CD4-positive, alpha-beta T cell treated with Interleukin-15 for 4 hours (primary cell): ENCODE results near the gene GCLC.
"Not testable (repeated sequence)": the region's sequence is repeated elsewhere in the genome, so short reads cannot be mapped to it uniquely, and the experiment has no call there.

Source experiments
- DNase-seq: peaks from one replicate; pipeline ENCODE4 v3.0.0-alpha.2; 2020; ENCODE audit warnings: low spot score

GCLC gene

DNA sequence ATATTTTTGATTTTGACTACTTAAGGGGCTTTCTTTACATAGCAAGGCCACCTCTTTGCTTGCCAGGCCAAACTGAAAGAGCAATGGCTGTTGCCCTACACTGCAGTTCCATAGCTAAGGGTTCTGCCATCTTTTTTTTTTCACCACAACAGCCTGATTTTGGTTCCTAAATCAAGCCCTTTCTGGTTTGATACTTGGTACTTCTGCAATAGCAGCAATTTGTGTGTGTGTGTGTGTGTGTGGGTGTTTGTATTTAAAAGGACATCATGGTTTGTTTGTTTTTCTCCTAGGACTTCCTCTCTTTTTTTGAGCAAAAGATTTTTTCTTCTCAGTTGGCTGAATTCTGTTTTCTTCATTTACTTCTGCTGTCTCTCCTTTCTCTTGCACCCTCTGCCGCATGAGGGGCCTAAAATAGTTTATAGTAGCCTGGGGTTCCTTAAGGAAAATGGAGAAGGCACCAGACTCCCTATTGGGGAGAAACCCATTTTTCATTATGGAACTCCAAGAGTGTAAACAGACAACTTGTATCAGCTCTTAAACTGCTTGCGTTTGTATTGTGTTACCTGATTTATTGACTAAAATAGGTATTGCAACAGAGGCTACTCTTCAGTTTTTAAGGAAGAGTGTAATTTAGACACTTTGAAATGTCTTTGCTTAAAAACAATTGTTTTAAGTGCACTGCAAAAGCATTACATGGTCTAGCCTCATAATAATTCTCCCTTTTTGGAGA lies 12.2 kb upstream of the GCLC start:
- DNase-seq: no peak

DNA sequence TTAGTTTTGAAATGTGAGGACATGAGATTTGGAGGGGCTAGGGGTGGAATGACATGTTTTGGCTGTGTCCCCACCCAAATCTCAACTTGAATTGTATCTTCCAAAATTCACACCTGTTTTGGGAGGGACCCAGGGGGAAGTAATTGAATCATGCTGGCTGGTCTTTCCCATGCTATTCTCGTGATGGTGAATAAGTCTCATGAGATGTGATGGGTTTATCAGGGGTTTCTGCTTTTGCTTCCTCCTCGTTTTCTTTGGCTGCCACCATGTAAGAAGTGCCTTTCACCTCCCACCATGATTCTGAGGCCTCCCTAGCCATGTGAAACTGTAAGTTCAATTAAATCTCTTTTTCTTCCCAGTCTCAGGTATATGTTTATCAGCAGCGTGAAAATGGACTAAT lies 8.7 kb upstream of the GCLC start:
- not testable (repeated sequence) for DNase-seq

DNA sequence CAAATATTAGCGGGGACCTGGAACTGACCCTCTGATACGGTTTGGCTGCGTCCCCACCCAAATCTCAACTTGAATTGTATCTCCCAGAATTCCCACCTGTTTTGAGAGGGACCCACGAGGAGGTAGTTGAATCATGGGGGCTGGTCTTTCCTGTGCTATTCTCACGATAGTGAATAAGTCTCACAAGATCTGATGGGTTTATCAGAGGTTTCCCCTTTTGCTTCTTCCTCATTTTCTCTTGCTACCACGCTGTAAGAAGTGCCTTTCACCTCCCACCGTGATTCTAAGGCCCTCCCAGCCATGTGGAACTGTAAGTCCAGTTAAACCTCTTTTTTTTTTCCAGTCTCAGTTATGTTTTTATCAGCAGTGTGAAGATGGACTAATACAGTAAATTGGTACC lies 6.8 kb upstream of the GCLC start:
- not testable (repeated sequence) for DNase-seq

DNA sequence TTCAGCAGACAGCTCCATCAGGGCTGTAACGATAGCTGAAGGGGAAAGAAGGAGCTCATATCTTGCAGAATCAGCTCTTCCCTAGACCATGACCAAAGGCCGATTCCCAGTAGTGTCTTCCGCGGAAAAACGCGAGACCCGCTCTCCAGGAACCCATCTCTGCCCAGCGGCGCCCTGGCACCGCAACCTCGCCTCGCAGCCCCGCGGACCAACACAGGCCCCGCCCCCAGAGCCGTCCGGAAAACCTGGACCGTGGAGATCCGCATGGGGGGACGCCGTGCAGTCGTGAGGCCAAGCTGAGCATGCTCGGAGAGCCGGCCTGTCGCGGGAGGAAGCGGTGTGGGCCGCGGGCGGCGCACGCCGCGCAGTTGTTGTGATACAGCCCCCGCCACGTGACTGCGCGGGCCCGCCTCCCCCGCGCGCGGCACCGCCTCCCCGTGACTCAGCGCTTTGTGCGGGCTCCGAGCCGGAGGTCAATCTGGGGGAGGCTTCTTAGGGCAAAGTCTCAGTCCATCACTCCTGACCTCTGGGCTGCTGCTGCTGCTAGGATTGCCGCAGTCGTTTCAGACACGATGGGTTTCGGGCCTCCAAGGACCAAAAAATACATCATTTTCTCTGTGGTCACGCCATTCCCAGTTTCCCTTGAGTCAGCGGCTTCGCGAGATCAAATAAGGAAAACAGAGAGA lies 3.1 kb upstream of the GCLC start:
- DNase-seq: peak; percentile 93

DNA sequence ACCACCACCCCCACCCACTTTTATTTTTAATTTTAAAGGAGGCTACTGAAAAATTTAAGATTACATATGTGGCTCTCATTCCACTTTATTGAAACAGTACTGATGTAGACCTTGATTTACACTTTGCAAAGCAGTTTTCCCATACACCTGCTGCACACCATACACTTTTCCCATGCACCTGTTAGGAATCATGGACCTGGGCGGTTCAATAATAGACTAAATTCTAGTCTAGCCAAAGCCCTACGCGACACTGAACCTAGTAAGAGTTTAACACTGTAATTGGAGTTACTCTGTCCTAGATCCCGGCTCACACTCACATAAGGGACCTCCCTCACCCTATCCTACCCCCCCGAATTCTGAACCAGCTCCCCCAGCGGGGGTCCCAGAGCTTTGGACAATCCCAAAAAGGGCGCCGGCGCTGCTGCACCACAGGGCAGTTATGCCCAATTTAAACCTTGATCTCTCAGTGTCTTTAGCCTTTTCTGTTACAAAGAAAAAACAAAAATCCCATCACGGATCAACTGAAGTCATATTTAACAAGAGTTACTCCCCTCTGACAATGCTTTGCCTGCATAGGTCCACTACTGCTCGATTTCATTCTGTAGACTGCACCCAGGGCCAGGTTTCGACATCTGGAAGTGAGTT lies 2.4 kb upstream of the GCLC start:
- DNase-seq: no peak

DNA sequence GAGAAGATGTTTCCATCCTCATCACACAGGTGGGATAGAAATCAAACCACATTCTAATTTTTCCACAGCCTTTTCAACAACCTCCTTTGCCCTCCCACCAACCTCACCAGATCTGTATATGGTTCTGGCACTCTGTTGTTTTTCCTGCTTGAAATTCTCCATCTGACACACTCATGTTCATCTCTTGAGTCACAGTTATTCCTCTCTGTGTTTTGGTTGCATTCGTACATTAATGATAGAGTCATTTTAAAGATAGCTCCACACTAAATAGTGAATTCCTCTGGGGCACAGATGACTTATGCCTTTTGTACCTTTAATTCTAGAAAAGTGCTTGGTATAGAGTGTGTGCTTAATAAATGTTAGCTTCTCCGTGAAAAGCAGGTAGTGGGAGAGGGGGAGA lies 1.4 kb upstream of the GCLC start:
- DNase-seq: no peak

DNA sequence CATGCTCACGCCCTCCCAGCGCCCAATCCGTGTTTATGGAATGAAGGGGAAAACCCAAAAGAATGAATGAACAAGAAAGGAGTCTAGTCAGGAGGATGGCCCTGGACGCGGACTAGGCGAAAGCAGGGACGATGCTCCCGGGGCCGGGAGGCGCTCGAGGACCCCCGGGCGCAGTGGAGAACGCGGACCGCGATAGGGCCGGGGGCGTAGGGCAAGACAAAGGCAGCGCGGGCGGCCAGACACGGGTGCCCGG lies 758 bp downstream of the GCLC start:
- no peak for DNase-seq

DNA sequence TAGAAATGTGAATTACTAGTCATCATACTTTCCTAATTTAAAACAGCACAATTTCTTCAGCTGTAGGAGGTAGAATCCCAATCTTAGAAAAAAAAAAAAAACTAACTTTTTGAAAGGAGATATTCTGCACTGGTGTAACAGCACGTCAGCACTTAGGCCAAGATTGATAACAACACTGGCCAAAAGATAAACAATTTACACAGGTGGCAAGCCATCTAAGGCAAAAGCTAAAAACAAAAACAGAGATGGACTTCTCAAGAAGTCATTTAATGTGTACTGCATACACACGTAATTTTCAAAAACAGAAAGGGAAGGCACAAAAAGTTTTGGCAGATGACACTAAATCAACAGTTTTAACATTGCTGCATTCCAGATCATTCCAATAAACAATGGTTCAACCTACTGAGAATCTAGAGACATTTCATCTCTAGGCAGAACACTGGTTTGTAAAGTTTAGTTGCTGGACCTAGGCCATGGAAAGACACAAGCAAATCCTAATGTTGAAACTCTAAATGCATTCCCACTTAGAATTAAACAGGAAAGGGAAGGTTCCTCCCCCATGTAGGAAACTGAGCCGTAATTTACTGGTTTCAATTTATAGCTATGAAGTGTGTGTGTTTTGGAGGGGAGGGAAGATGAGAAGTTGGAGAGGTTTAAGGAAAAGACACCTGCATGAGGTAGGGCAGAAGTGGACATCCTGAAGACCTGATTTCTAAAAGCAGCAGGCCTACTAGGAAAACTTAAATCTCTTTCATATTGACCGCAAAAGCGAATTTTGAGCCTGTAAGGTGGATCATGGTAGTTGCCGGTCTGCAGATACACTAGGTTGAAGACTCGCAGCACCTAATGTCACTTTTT lies 1.3 kb downstream of the GCLC start:
- no peak for DNase-seq

DNA sequence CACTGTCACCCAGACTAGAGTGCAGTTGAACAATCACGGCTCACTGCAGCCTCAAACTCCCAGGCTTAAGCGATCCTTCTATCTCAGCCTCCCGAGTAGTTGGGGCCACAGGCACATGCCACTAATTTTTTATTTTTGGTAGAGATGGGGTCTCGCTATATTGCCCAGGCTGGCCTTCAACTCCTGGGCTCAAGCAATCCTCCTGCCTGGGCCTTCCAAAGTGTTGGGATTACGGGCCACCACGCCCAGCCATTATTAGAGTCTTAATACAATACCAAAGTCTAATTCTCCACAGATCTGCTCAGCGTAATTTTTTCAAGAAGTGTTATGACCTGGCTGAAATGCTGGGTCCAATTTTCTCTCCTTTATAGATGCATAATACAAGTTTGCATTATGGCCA lies 3.0 kb downstream of the GCLC start:
- no peak for DNase-seq

DNA sequence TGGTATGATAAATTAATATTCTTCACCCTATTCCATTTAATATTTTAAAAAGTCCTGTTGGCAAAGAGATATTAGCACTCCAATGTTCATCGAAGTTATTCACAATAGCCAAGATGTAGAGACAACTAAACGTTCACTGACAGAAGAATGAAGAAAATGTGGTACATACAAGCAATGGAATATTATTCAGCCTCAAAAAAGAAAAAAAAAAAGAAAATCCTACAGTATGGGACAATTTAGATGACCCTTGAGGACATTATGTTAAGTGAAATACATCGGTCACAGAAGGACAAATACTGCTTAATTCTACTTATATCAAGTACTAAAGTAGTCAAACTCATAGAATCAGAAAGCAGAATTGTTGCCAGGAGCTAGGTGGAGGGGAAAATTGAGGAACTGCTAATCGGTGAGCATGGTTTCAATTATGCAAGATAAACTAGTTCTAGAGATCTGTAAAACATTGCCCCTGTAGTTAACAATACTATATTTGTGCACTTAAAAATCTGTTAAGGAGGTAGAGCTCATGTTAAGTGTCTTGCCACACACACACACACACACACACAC lies 4.7 kb downstream of the GCLC start:
- no peak for DNase-seq

DNA sequence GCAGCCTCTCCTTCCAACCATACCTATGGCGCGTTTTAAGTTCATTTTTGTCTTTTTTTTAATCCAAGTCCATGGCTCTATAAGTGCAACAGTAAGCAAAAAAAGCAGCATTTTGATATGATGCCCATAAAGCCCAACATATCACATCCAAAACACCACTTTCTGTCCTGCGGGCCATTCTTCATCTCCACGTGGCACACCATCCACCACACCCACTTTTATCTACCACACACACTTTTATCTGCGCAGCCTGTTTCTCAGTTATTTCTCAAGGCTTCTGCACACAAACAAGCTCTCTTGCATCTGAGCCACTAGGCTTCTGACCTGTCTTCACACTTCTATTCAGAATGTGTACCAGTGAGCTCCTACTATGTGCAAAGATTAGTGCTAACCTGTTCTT lies 5.3 kb downstream of the GCLC start:
- DNase-seq: no peak

DNA sequence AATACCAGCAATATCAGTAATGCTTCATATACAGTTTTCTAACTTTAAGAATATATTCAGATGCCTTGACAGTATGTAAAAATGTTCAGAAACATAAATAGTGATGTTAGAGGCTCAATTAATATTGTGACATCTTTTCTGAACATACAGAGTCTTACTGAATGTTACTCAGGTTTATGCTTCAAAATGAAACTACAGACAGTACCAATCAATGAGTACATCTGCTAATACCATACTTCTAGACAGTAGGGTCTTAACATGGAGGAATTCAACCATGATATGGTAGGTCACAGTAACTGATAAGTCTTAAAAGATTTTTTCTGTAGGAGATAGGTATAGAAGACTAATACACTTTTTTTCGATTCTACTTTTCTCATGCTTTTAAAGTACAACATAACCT lies 8.3 kb downstream of the GCLC start:
- no peak for DNase-seq

DNA sequence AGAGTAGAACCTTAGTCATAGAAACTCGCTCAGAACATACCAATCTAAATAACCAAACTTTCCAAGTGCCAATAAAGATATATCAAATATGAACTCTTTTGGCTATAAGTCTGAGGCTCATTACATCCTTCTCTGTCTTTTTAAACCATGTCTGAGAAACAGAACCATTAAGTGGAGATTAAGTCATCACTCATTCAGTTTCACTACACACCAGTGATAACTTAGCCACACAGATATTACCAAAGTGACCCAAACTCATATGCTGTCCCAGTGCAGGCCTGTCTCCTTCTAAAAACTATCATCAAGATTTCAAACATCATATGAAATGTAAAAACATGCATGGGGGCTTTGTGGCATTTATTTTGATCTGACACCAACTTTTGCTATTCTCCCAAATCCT lies 12.0 kb downstream of the GCLC start:
- DNase-seq: no peak

DNA sequence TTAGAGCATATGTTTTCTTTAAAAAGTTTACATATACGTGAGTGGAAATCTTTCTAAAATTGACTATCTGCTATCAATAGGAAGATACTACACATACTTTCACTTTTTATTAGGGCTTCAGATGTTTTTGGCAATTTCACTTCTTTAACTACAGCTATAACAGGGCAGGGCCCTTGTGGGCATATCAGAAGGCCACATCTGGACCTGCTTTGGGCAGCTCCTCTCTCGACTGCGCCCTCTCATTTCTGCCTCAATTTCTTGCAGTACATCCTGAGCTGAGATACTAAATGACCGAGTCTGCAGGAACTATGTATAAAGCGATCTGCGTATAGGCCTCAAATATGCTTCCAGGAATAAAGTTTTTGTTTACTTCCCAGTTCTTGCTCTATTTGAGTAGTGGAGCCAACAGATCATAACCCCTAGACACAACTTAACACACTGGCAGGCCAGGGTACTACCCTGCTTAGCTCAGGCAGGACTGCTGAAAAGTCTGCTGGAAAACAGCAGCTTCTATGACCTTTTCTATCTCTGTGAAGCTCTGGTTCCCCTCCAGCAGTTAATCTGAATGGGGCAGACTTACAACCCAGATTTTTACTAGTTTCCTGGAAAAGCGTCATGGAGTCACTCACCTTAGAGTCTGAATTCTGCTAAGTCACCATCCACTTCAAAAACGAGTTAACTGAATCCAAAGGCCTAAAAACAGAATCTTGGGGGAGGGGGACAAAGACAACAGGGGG lies 12.7 kb downstream of the GCLC start:
- no peak for DNase-seq

DNA sequence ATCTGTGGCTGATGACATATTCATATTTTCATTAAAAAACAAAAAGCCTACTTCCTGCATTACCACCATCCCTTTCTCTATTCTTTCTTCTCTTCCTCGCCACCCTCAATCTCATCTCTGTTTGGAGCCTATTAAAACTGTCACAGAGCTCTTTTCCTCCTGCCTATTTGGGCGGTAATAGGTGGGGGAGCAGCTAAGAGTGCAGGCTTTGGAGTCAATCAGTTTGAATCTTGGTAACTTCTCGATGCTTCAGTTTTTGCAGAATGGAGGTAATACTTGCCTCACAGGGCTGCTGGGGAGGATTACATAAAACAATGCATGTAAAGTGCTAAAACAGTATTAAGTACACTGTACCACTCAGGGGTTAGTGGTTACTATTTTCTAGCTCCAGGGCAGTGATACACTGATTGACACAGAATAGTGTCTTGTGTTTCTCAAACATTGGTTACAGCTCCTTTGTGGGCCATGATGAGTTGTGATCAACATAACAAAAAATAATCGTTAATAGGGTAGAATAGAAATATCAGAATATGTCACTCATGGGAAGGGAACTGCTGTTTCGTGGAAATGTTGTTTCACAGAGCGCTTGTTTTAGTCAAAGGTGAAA lies 14.0 kb downstream of the GCLC start:
- DNase-seq: no peak

DNA sequence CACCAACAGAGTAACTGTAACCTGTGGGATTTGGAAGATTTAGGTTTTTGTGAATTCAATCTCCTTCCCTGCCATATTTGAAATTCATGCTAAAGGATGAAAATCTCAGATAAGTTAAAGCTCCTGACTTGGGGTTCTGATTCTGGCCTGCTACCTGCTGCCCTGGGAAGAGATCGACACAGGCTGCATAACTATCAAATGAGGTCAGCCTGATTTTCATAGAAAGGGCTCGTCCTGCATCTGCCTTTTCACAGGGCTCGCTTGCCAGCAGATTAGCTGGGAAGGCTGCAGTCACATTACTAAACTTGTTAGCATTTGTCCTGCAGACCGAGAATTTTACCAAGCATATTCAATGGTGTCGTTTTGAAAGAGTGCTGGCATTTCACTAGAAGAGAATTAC lies 14.6 kb downstream of the GCLC start:
- no peak for DNase-seq

DNA sequence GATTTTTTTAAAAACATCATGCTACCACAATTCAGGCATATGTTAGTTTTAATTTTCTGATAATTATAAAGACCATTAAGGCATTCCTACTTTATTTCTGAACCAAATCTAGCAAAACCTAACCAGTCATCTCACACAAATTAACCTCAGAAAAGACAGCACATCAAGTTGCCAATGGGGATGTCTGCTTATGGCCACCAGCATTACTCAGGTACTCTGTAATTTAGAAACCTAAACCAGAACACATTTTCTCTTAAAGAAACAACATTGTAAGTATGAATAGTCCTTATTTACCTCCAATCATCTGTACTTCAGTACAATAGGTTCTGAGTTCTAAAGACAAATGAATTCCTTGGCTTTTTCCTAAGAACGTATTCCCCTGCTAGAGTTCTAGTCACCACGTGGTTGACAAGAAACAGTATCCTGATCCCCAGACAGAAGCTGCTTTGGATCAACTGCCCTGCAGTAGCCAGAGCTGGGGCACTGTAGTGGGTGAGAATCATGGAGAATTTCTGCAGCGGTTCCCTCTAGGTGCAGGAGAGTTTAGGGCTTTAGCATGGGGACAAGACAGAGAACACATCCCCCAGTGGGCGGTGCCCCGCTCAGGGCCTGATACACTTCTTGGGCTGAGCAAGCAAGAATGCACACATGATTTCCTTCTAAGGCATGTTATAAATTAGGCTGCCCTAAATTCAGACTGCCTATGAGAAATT lies 15.4 kb downstream of the GCLC start:
- DNase-seq: no peak

DNA sequence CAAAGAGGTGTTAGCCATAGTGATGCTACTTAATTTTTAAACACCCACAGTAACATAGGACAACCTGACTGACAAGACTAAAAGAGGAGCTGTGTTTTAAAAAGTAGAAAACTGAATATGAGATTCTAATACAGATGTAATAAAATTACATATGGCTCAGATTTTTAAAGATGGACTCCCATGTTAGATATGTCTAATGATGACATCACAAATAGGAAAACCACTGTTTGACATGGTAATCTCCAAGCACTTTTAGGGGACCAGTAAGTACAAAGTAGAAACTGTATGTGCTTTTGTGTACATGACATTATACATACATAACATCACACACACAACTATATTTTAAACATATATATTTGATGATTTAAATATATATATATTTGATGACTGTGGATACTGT lies 16.8 kb downstream of the GCLC start:
- no peak for DNase-seq

DNA sequence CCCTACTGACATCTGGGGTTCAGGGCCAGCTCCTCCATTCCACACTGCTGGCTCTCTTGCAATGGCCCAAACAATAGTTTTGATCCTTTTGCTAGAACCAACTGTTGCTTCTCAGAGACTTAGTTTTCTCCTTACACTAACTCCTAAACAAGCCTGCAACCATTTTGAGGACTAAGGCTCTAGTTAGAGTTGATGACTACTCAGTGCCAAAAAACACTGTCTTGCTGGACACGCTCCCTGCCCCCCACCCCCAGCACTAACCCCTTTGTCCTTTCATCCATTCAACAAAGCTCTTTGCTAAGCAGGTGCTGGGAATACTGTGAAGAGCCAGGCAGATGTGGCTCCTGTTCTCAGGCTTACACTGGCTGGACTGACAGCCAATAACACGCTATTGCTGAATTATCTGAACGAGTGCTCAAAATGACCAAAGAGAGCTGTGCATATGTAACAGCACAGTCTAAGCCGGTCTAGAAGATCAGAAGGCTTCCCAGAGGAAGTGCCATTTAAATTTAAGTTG lies 17.6 kb downstream of the GCLC start:
- no peak for DNase-seq

DNA sequence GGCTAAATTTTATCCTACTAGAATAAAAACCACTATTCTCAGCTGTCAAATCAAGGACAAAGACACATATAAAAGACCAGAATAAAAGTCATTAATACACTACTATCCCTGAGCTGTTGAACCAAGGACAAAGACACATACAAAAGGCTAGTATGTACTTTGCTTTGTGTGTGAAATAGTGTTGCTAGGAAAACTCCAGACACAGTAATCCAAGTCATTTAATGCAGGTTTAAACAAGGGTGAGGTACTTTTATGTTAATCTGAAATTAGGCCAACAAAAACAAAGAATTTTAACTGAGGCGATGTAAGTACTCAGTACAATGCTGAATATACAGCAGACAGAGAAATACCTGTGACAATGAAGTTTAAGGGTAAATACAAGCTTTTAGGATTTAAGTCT lies 18.9 kb downstream of the GCLC start:
- no peak for DNase-seq

DNA sequence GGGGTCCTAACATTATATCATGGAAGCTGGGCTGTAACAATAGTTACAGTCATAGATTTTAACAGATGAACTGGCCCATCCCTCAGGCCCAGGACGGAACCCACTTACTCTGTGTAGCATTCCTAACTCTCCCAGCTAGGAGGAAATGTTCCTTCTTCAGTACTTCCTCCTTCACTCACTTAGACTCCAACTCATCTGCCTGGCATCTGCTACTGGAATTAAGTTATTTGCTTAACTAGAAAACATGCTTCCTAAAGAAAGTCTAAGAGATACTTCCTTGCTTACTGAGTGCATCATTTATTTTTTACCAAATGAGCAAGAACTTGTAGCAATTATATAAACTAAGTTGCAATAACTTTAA lies 20.5 kb downstream of the GCLC start:
- no peak for DNase-seq
